B cell (primary cell): Measurements from ENCODE around the gene MTSS2.

Source experiments
- CTCF ChIP-seq: fragments of 200-600 bp; IDR thresholded peaks from one replicate; pipeline ENCODE4 v1.8.0; 2022; ENCODE audit warnings: antibody characterized with exemption, mild to moderate bottlenecking
- EZH2 ChIP-seq: IDR thresholded peaks from 2 replicates; pipeline ENCODE4 v1.6.1; 2012; ENCODE audit warnings: borderline replicate concordance, low read depth, mild to moderate bottlenecking, moderate library complexity, low read length; ENCODE audit not compliant: insufficient read depth, poor library complexity, severe bottlenecking

- TF ChIP-seq CTCF (no peak), EZH2 (no peak)
These were observed 3.4 kb downstream of the MTSS2 start for GRCh38 chr16:70682239-70683145.
